HS-5 (cell line): ENCODE data around the gene ACYP1.

Source experiments
- DNase-seq: peaks from one replicate; pipeline ENCODE4 v3.0.0-alpha.2; 2012; ENCODE audit warnings: low read depth

The ACYP1 gene

DNA sequence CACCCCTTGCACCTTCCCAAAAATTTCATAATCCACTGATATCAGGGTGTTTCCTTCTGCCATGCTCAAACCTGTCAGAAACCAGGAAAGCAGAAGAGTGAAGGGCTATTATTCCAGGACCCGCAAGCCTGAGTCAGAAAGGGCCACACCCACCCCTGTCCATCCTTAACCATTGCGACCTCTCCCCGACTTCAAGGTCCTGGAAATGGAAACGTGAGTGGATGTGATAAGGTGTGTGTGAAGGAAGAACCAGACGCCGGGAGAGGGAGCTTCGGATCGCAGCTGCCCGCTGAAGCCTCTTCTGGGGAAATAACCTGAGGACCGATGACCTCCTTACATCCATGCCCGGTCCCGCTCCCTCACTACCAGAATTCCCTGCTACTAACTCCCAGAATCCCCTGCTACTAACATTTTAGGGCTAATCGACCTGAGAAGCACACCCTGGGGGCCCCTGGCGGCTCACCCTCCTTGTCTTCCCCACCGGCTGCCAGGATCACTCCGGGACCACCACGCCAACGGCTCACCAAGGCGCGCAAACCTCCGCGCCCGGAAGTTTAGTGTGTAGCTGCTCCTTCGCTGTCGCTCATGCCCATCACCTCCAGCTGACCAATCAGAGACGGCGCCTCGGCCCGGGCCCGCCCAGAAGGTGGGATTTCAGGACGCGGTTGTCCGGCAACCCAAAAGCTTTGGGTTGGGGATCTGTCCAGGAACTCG is at the start of gene ACYP1:
TSS of gene ACYP1 (minus strand) at position 534 of the 714 bp plus-strand sequence. CDS start at position 63, 471 bp downstream.
- peak; percentile 56 for DNase-seq

DNA sequence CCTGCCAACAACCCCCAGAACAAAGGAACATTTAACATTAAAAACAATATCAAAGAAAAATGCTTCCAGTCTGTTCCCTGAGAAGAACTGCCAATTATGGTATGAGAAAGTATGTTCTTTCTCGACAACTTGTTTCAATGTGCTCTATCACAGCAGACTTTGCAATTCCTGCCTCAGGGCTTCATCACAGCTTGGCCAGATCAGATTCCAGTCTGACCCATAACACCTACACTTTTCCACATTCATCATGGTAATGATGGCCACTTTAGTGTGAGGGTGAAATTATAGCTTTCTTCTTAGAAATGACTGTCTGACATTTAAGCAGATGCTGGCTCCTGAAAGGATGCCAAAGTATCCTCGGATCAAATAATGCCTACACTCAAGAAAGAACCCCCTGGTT is 46.1 kb upstream of the ACYP1 start:
- DNase-seq: no peak

DNA sequence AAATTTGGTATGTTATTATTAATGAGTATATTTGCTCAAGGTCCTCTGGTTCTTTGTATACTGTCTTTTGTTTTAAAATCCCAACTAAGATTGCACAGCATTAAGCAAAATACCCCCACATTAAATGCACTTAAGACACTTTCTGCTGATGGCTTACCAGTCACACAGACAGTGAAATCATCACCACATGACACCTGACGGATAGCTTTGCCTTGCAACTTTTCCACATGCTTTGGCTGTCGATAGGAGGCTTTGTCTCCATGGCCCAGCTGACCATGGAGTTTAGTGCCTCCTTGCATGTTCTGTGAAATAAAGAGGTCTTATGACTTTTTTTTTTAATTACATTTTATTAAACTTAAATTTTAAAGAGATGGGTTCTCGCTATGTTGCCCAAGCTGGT is 43.4 kb upstream of the ACYP1 start:
- DNase-seq: no peak

DNA sequence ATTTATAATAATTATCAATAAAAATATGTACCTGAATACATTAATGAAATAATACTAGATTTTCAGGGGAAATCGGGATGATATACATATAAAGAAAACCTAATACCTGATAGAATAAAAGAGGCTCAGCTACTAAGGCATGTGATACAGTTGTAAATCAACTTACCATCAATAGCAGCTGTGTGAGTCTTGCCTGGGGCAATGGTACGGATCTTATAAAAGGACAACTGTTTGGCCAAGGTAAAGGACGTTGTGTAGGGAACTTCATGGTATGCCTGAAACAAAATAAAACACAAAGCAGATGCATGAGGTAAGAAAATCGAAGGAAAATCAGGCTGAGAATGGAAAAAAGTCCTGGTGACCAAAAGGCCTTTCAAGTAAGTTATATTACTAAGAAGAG is 37.7 kb upstream of the ACYP1 start:
- DNase-seq: no peak

DNA sequence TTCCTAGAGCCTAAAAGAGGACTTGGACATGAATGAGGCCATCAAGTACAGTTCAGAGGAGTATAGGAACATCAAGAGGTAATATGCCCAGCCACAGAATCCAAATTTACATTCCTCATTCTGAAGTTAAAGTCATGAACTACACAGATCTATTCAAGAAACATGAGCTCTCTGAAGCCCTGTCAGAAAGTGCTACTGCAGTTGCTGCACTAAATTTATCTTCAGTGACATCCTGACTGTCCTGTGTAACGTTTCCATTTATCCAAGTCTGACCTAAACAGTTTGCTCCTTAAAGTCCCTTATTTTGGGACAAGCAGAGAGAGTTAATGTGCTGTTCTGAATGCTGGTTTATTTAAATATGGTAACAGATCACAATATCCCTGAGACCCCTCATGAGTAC is 34.9 kb upstream of the ACYP1 start:
- no peak for DNase-seq

DNA sequence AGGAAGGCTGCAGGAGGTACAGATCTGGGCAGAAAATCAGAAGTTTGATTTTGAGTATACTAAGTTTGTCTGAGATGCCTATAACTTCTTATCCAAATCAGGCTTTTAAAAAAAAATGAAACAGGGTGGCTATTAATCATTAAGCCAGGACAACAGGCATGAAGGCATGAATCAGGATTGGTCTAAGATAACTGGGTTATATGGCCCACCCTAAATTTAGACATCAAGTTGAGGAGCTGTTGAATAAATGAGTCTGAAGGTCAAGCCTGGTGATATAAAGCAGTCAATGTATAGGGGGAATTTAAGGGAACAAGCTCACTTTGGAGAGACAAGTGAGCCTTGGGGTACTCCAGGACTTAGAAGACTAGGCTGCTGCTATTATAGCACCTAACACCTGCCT is 34.4 kb upstream of the ACYP1 start:
- no peak for DNase-seq

DNA sequence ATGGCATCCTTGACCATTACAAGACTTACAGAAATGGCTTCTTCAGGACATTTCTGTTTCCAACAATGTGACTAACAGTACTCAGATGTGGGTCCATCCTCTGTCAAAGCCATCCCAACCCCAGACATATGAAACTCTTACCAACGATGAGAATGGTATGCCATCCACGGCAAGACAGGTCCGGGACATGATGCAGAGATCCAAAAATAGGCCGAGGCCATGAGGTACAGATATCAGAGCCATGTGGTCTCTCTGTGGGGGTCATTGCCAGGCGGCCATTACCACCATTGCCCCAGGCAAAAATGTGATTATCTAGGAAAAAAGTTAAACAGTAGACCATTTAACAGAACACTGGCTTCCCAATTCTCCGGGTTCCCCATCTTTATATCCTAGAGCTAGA is 33.1 kb upstream of the ACYP1 start:
- no peak for DNase-seq

DNA sequence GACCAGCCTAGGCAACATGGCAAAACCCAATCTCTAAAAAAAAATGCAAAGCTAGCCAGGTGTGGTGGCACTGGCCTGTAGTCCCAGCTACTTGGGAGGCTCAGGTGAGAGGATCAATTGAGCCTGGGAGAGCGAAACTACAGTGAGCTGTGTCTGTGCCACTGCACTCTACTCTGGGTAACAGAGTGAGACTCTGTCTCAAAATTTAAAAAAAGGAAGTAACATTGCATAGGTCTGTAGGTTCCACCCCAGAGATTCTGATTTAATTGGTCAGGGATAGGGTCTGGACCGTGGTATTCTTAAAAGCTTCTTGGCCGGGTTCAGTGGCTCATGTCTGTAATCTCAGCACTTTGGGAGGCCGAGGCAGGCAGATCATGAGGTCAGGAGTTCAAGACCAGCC is 31.9 kb upstream of the ACYP1 start:
- DNase-seq: no peak

DNA sequence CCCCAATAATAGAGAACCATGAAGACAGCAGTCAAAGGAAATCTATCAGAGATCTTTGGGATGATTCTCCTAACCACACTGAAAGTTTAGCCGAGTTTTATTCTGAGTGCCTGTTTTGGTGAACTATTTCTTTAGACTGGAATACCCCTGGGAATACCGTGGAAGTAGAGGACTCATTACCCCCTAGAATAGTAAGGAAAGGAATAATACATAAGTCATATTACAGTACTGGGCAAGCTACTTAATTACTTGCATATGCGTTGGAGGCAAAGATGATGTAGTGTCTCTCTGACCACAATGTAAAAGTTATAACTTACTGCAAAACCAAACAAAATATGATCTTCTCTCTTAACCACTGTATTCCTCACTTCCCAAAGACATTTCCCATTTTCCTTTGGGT is 31.1 kb upstream of the ACYP1 start:
- DNase-seq: peak; percentile 30

DNA sequence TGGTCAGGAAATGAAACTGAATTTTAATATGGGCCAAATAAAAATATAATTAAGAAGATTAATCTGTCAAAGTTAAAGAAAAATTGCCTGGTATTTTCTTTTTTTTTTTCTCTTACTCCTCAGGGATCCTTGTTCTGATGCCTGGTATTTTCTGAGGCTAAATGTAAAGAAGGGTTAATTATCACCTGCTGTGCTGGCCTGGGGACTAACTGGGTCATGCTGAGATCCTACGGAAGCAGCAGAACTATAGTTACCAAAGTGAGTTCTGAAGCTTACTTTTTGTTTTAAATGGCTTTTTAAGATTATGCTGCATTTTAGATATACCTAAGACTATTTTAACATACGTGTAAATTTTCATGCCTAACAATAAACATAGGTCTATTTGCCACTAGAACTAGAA is 28.9 kb upstream of the ACYP1 start:
- DNase-seq: no peak

DNA sequence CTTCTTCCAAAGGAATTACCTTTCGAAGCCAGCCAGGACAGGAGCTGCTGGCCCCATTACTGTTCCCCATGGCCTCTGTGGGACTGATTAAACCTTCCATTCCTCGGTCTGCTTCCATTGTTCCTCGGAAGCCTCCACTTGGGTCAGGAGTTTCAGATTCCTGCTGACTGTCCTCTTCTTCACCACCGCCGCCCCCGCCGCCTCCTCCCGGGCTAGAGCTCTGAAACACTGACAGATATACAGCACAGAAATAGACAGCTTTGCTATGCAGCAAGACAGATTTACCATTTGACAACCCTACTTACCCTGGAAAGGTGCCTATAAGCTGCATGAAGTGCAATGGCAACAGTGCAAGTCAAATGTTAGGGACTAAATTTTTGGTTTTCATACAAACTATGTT is 27.4 kb upstream of the ACYP1 start:
- no peak for DNase-seq

DNA sequence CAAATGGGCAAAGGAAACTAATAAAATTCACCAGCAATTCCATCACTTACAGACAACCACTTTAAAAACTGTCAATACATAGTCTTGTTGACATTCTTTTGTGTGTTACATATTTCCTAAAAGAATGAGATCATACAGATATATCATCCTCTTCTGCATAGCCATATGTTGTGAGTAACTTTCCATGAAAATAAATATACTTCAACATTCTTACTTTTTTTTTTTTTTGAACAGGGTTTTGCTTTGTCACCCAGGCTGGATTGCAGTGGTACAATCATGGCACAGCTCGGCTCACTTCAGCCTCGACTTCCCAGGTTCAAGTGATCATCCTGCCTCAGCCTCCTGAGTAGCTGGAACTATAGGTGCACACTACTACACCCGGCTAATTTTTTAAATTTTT is 26.5 kb upstream of the ACYP1 start:
- DNase-seq: peak; percentile 23

DNA sequence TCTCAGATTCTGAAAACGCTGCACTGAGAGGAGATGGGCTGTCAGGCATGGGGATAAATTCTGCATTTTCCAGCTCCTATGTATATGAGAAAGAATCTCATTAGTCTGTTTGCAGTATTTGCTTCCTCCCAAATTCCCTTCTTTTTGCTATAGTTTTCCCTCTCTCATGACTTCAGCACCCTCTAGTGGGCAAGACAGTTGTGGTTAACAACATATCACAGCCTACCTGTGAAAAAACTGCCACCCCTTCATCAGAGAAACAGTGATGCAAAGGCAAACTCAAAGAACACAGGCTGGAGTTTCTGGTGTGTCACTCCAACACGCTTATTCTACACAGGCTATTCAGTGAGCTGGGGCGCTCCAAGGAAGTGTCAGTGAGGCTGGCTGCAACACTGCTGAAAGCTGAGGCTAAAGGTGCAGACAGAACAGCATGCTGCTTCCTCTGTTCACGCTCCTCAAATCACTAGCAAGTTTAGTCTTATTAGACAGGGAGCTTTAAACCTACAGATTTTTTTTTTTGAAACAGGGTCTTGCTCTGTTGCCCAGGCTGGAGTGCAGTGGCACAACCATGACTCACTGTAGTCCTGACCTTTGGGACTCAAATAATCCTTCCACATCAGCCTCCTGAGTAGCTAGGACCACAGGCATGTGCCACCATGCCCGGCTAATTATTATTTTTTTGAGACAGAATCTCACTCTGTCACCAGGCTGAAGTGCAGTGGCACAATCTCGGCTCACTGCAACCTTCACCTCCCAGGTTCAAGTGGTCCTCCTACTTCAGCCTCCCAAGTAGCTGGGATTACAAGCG is 24.9 kb upstream of the ACYP1 start:
- no peak for DNase-seq

DNA sequence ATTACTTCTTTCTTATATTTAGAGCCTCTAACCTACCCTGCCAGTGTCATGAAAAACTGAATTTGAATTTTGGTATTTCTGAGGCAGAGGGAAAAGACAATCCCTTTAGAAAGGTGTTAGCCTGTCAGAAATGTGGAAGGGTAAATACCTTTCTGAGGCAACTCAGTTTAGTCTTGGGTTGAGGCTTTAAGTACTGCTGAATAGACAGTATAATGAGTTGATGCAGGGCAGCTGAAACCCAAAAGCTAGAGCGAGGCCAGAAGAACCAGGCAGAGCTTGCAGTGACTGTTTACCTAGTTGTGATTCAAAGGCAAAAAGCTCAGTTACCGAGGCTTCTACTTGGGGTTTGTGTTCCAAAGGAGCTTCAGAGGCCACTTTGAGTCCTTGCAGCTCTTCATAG is 24.3 kb upstream of the ACYP1 start:
- no peak for DNase-seq

DNA sequence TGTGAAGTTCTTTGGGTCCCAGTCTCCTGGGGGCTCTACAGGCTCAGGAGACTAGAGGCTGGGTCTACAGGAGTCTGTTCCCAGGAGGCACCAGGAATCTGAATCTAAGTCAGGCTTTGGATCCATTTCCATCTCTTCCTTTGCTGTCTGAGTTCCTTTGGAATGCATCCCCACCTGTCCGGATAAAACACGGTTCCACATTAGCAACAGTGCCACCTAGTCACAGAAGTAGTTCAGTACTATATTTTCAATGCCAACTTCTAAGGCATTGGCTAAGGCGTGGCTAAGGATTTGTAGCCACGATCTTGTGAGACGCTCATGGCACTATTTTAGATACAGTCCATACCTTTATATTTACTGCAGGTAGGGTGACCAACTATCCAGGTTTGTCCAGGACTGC is 20.7 kb upstream of the ACYP1 start:
- no peak for DNase-seq

DNA sequence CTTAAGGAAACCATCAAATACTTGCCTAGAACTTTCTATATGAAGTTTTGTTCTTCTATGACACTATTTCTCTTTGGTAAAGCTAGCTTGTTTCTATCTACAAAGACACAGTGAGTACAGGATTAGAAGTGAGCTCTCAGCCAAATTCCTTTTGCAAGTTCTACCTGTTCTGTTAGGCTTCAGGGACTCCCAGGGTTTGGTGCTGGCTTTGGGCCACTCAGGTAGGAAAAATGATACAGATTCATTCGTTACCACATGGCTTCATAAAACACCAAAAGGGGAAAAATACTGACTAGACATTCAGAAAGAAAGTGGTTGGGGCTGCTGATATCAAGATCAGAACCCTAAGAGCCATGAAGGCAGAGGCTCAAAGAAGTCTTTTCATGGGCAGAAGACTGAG is 19.4 kb upstream of the ACYP1 start:
- DNase-seq: no peak

DNA sequence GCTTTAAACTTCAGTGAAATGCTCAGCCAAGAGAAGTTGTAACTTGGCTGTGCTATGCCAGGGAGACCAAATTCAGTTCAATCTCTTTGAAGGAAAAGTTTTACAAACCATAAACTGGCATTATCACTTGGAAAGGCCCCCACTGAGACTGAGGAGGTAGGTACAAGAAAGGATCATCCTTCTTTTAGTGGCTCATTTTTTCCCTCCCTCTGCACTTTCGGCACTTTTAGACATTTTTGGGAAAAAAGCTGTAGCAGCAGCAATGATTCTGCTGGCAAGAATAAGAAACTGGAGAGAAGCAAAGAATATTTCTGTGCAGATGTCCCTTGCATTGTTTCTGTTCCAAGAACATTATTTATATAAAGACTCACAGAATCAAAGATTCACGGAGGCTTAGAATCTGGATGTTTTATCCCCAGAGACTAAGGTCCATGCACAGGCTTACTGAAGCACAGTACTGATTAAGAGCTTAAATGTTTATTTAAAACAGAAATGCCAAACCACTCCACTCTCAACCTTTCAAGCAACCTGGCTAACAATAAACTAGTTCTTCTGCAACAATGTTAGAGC is 17.9 kb upstream of the ACYP1 start:
- no peak for DNase-seq

DNA sequence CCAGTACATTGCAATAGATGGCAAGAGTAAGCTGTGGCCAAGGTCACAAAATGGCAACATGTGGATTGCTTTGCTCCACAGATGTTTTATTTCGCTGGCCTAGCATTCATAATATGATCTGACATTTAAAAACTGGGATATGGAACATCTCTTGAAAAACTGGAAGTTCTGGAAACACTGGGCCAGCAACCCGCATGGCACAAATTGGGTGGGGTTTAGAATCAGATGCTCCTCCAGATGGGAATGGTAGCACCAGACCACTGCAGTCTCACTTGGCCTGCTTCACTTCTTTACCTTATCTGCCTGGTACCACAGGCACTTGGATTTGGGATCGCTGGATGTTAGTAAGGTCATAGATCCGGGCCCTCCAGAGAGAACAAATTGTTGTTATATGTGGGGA is 15.7 kb upstream of the ACYP1 start:
- no peak for DNase-seq

DNA sequence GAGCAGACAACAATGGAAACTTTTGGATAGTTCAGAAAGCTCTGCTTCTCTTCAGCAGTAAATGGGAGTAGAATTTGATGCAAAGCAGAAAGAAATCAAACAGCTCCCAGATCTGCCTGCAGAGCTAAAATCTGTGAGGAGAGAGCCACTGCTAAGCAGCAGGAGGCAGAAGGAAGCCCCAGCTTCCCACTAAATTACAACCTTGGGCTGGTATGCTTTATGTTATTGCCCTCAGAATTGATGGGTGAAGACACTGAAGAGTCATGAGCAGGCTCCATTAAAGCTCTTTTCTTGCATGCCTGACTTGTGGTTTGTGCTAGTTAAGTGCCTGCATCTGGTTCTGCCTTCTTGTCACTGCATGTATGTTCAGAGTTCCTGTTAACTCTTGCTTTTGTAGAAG is 14.0 kb upstream of the ACYP1 start:
- no peak for DNase-seq

DNA sequence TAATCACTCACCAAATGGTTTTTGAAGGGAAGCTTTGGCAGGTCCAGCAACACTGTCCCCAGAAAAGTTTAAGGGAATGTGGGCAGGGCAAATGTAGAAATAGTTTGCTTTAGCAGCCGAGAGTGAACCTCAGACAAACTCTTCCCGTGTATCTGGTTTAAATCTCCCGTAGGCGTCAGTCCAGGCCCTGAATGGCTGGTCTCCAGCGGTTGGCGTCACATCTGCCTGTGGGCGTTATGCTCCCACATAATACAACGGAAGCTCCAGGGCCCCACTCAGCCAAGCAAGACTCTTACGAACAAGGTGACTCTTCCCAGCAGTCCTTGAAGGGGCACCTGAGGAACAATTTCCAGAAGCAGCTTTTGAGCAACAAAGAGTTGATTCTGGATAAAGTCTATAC is 6.6 kb upstream of the ACYP1 start:
- DNase-seq: no peak

DNA sequence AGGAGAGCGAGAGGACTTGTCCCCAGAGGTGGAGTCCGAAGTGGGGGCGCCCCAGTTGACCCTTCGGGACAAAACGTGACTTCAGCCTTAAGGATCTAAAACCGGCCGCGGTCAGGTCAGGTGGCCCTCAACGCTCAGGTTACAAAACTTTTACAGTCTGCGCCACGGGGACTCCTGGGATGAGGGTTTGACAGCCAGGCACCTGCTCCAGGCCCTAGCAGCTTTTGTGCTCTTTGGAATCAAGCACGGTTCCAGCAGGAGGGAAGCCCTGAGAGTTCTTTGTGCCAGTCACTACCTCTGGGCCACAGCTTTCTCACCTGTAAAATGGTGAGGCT is 6.0 kb upstream of the ACYP1 start:
- DNase-seq: no peak

DNA sequence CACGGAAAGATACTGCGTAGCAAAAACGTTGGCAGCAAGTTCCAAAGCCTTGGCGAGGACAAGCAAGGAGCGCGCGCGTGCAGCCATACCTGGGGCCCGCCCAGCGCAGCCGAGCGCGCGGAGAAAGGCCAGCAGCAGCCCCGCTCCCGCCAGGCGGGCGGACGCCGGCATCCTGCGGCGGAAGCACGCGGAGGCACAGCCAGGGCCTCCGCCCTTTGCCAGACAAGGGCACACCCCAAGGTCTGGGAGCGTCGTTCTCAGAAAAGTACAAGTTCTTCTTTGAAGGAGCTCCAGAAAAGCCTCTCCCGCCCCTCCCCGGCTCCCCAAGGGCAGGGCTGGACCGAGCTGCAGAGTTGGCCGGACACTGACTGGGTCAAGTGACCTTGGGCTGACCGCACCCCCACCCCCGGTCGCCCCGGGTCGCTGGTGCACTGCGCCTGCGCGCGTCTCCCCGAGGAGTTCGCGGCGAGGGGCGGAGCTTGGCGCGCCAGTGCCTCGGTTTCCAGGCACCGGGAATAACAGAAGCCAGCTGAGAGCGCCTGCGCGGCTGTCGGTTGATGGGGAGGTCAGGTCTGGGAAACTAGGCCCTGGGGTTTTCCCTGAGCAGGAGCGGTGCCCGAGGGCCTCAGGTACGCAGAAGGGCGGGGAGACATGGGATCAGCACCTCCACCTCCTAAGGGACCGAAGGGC is 5.4 kb upstream of the ACYP1 start, which contains the start of gene ZC2HC1C:
TSS of gene ZC2HC1C (plus strand) at position 521 of the 690 bp plus-strand sequence. CDS start 933 bp downstream, outside the sequence.
- DNase-seq: no peak
